GM23338 (cell line): ENCODE results near the gene ADGRV1. TPM values are rescaled to one million over a fixed set of nuclear protein-coding genes. Genes with fewer than 3 reads are reported as not detected.

ENCODE experiments used
- ATAC-seq: fragments of 200-7000 bp; cut with Tn5 transposase; 3 replicates; pipeline ENCODE4 v1.9.1; 2020
- DNase-seq: peaks from one replicate; pipeline ENCODE4 v3.0.0-alpha.2; 2015; ENCODE audit warnings: low spot score
- H2AFZ ChIP-seq: fragments of 200-600 bp; sonication (generic); 2 replicates; pipeline ENCODE4 v1.8.0; 2016; ENCODE audit warnings: antibody characterized with exemption, mild to moderate bottlenecking, moderate library complexity
- H3F3A ChIP-seq: fragments of 200-600 bp; sonication (generic); replicated peaks from 2 replicates; pipeline ENCODE4 v1.8.0; 2017; ENCODE audit warnings: antibody characterized with exemption, mixed run types, low read depth
- H3K27ac ChIP-seq: fragments of 200-600 bp; sonication (generic); 2 replicates; pipeline ENCODE4 v1.6.1; 2016; ENCODE audit warnings: low read depth
- H3K27me3 ChIP-seq: fragments of 200-600 bp; sonication (generic); 2 replicates; pipeline ENCODE4 v1.8.0; 2016; ENCODE audit warnings: mild to moderate bottlenecking, mixed run types, moderate library complexity; ENCODE audit not compliant: insufficient read depth
- H3K36me3 ChIP-seq: fragments of 200-600 bp; sonication (generic); 2 replicates; pipeline ENCODE4 v1.8.0; 2016; ENCODE audit warnings: mild to moderate bottlenecking; ENCODE audit not compliant: insufficient read depth
- H3K4me1 ChIP-seq: fragments of 200-600 bp; sonication (generic); 2 replicates; pipeline ENCODE4 v1.8.0; 2016; ENCODE audit warnings: mild to moderate bottlenecking, moderate library complexity; ENCODE audit not compliant: insufficient read depth
- H3K4me2 ChIP-seq: fragments of 200-600 bp; sonication (generic); 2 replicates; pipeline ENCODE4 v1.7.1; 2017; ENCODE audit warnings: mixed run types
- H3K4me3 ChIP-seq: fragments of 200-600 bp; sonication (generic); 2 replicates; pipeline ENCODE4 v1.6.1; 2016; ENCODE audit warnings: mixed run types
- H3K79me2 ChIP-seq: fragments of 200-600 bp; sonication (generic); replicated peaks from 2 replicates; pipeline ENCODE4 v1.8.0; 2017; ENCODE audit warnings: mild to moderate bottlenecking; ENCODE audit not compliant: insufficient read depth
- H3K9me2 ChIP-seq: fragments of 200-600 bp; sonication (generic); 2 replicates; pipeline ENCODE4 v1.8.0; 2017; ENCODE audit not compliant: insufficient read depth
- H4K20me1 ChIP-seq: fragments of 200-600 bp; sonication (generic); replicated peaks from 2 replicates; pipeline ENCODE4 v1.8.0; 2017; ENCODE audit warnings: mild to moderate bottlenecking; ENCODE audit not compliant: insufficient read depth
- H3K27ac Mint-ChIP-seq: 2 replicates; pipeline ENCODE4 v1.8.0; 2020; ENCODE audit warnings: inconsistent platforms, mild to moderate bottlenecking, moderate library complexity, mixed read lengths
- H3K27me3 Mint-ChIP-seq: 3 replicates; pipeline ENCODE4 v1.8.0; 2022; ENCODE audit warnings: low read depth, mild to moderate bottlenecking, moderate library complexity, mixed read lengths, inconsistent platforms; ENCODE audit not compliant: insufficient read depth, poor library complexity
- H3K36me3 Mint-ChIP-seq: 3 replicates; pipeline ENCODE4 v1.8.0; 2021; ENCODE audit warnings: low read depth, mild to moderate bottlenecking, inconsistent platforms, moderate library complexity, mixed read lengths
- H3K4me1 Mint-ChIP-seq: 3 replicates; pipeline ENCODE4 v1.8.0; 2020; ENCODE audit warnings: mild to moderate bottlenecking, inconsistent platforms, mixed read lengths
- H3K4me3 Mint-ChIP-seq: 3 replicates; pipeline ENCODE4 v1.8.0; 2021; ENCODE audit warnings: moderate library complexity, mild to moderate bottlenecking, inconsistent platforms, mixed read lengths
- H3K9me3 Mint-ChIP-seq: 3 replicates; pipeline ENCODE4 v1.8.0; 2020; ENCODE audit warnings: moderate library complexity, mild to moderate bottlenecking, inconsistent platforms, mixed read lengths
- CREB1 ChIP-seq: fragments of 250-450 bp; sonication (Bioruptor Pico); IDR thresholded peaks from 2 replicates; pipeline ENCODE4 v1.5.0; 2020; ENCODE audit warnings: low read depth, mild to moderate bottlenecking, moderate library complexity
- CTCF ChIP-seq, 2 experiments: fragments of 200-600 bp in 1 of 2; sonication (generic) in 1 of 2; conservative IDR thresholded peaks; 2 replicates each; pipeline versions ENCODE4 v1.5.1 to v1.6.1; 2016 to 2017; ENCODE audit warnings: antibody characterized with exemption in 2 of 2, low read depth in 2 of 2, mild to moderate bottlenecking in 2 of 2, moderate library complexity in 1 of 2
- ETS1 ChIP-seq: IDR thresholded peaks from 2 replicates; pipeline ENCODE4 v1.6.1; 2016; ENCODE audit warnings: antibody characterized with exemption
- EZH2 ChIP-seq: fragments of 200-600 bp; sonication (generic); IDR thresholded peaks from one replicate; pipeline ENCODE4 v1.8.0; 2017; ENCODE audit warnings: antibody characterized with exemption, mild to moderate bottlenecking, low read depth; ENCODE audit not compliant: unreplicated experiment
- EZH2phosphoT487 ChIP-seq: fragments of 200-600 bp; sonication (generic); IDR thresholded peaks from one replicate; pipeline ENCODE4 v1.8.1; 2018; ENCODE audit warnings: antibody characterized with exemption; ENCODE audit not compliant: unreplicated experiment
- JUNB ChIP-seq: IDR thresholded peaks from one replicate; pipeline ENCODE4 v1.6.1; 2016; ENCODE audit warnings: antibody characterized with exemption; ENCODE audit not compliant: unreplicated experiment
- NANOG ChIP-seq: IDR thresholded peaks from 2 replicates; pipeline ENCODE4 v1.6.1; 2016; ENCODE audit warnings: antibody characterized with exemption, borderline replicate concordance
- POLR2AphosphoS5 ChIP-seq: IDR thresholded peaks from 2 replicates; pipeline ENCODE4 v1.6.1; 2016; ENCODE audit warnings: antibody characterized with exemption, low read depth
- STAT1 ChIP-seq: IDR thresholded peaks from one replicate; pipeline ENCODE4 v1.6.1; 2016; ENCODE audit warnings: antibody characterized with exemption; ENCODE audit not compliant: unreplicated experiment
- ZNF114 ChIP-seq: fragments of 250-450 bp; sonication (Bioruptor Pico); IDR thresholded peaks from 2 replicates; pipeline ENCODE4 v1.5.0; 2020; ENCODE audit warnings: mild to moderate bottlenecking, moderate library complexity
- ZNF331 ChIP-seq: fragments of 250-450 bp; sonication (Bioruptor Pico); IDR thresholded peaks from 2 replicates; pipeline ENCODE4 v1.5.0; 2020; ENCODE audit warnings: low read depth, mild to moderate bottlenecking, moderate library complexity
- polyA plus RNA-seq: library from polyadenylated mRNA; unstranded; fragments of >200 nt; fragmentation: Nextera tagmentation; extraction: Ambion mirVana; gene quantifications from 2 replicates; pipeline ENCODE4 v1.2.1, GENCODE V29; 2016
- total RNA-seq: library from RNA; depleted of rRNA; stranded (reverse); fragments of >200 nt; shearing (Covaris generic); gene quantifications from 2 replicates; pipeline ENCODE4 v1.2.3, GENCODE V29; 2014
- TF ChIP-seq, protein P1 (sequence below): IDR thresholded peaks from one replicate; pipeline ENCODE4 v1.6.1; 2018; ENCODE audit warnings: antibody characterized with exemption; ENCODE audit not compliant: unreplicated experiment
- TF ChIP-seq, protein P2 (sequence below): fragments of 250-450 bp; sonication (Bioruptor Pico); IDR thresholded peaks from 2 replicates; pipeline ENCODE4 v1.5.0; 2020; ENCODE audit warnings: mild to moderate bottlenecking, moderate library complexity

The ADGRV1 gene
- total and polyA plus RNA-seq, 2 experiments from 2014 or later: 46.1 to 149 TPM

- TF ChIP-seq JUNB (no peak), EZH2phosphoT487 (no peak), STAT1 (no peak), ZNF114 (no peak), CREB1 (CRISPR knock-in tag) (no peak), NANOG (no peak), EZH2 (no peak), ETS1 (no peak), CTCF (conservative IDR thresholded peaks at IDR 0.05; ENCODE audit: low read depth in 2 of 2) (no peak), POLR2AphosphoS5 (no peak), ZNF331 (no peak)
- TF ChIP-seq, protein P1, sequence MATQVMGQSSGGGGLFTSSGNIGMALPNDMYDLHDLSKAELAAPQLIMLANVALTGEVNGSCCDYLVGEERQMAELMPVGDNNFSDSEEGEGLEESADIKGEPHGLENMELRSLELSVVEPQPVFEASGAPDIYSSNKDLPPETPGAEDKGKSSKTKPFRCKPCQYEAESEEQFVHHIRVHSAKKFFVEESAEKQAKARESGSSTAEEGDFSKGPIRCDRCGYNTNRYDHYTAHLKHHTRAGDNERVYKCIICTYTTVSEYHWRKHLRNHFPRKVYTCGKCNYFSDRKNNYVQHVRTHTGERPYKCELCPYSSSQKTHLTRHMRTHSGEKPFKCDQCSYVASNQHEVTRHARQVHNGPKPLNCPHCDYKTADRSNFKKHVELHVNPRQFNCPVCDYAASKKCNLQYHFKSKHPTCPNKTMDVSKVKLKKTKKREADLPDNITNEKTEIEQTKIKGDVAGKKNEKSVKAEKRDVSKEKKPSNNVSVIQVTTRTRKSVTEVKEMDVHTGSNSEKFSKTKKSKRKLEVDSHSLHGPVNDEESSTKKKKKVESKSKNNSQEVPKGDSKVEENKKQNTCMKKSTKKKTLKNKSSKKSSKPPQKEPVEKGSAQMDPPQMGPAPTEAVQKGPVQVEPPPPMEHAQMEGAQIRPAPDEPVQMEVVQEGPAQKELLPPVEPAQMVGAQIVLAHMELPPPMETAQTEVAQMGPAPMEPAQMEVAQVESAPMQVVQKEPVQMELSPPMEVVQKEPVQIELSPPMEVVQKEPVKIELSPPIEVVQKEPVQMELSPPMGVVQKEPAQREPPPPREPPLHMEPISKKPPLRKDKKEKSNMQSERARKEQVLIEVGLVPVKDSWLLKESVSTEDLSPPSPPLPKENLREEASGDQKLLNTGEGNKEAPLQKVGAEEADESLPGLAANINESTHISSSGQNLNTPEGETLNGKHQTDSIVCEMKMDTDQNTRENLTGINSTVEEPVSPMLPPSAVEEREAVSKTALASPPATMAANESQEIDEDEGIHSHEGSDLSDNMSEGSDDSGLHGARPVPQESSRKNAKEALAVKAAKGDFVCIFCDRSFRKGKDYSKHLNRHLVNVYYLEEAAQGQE: no peak
- TF ChIP-seq, protein P2, sequence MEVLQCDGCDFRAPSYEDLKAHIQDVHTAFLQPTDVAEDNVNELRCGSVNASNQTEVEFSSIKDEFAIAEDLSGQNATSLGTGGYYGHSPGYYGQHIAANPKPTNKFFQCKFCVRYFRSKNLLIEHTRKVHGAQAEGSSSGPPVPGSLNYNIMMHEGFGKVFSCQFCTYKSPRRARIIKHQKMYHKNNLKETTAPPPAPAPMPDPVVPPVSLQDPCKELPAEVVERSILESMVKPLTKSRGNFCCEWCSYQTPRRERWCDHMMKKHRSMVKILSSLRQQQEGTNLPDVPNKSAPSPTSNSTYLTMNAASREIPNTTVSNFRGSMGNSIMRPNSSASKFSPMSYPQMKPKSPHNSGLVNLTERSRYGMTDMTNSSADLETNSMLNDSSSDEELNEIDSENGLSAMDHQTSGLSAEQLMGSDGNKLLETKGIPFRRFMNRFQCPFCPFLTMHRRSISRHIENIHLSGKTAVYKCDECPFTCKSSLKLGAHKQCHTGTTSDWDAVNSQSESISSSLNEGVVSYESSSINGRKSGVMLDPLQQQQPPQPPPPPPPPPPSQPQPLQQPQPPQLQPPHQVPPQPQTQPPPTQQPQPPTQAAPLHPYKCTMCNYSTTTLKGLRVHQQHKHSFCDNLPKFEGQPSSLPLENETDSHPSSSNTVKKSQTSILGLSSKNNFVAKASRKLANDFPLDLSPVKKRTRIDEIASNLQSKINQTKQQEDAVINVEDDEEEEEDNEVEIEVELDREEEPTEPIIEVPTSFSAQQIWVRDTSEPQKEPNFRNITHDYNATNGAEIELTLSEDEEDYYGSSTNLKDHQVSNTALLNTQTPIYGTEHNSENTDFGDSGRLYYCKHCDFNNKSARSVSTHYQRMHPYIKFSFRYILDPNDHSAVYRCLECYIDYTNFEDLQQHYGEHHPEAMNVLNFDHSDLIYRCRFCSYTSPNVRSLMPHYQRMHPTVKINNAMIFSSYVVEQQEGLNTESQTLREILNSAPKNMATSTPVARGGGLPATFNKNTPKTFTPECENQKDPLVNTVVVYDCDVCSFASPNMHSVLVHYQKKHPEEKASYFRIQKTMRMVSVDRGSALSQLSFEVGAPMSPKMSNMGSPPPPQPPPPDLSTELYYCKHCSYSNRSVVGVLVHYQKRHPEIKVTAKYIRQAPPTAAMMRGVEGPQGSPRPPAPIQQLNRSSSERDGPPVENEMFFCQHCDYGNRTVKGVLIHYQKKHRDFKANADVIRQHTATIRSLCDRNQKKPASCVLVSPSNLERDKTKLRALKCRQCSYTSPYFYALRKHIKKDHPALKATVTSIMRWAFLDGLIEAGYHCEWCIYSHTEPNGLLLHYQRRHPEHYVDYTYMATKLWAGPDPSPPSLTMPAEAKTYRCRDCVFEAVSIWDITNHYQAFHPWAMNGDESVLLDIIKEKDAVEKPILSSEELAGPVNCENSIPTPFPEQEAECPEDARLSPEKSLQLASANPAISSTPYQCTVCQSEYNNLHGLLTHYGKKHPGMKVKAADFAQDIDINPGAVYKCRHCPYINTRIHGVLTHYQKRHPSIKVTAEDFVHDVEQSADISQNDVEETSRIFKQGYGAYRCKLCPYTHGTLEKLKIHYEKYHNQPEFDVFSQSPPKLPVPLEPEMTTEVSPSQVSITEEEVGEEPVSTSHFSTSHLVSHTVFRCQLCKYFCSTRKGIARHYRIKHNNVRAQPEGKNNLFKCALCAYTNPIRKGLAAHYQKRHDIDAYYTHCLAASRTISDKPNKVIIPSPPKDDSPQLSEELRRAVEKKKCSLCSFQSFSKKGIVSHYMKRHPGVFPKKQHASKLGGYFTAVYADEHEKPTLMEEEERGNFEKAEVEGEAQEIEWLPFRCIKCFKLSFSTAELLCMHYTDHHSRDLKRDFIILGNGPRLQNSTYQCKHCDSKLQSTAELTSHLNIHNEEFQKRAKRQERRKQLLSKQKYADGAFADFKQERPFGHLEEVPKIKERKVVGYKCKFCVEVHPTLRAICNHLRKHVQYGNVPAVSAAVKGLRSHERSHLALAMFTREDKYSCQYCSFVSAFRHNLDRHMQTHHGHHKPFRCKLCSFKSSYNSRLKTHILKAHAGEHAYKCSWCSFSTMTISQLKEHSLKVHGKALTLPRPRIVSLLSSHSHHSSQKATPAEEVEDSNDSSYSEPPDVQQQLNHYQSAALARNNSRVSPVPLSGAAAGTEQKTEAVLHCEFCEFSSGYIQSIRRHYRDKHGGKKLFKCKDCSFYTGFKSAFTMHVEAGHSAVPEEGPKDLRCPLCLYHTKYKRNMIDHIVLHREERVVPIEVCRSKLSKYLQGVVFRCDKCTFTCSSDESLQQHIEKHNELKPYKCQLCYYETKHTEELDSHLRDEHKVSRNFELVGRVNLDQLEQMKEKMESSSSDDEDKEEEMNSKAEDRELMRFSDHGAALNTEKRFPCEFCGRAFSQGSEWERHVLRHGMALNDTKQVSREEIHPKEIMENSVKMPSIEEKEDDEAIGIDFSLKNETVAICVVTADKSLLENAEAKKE (CRISPR knock-in tag): no peak
- peaks cover 2% of the 10 kb centered on the region for H3K27me3 Mint-ChIP-seq
- peaks cover 31% of the 10 kb centered on the region for H3K36me3 Mint-ChIP-seq
- H3K36me3 ChIP-seq: peaks cover 9% of the 10 kb centered on the region; the same call in 1 of the 2 replicates
- ATAC-seq: peak; percentile 38; the same call in 1 of the 3 replicates
- no peak overlapping the region for H3K4me3 ChIP-seq
- peaks cover 20% of the 10 kb centered on the region for H3K9me3 Mint-ChIP-seq
- no peaks in the 10 kb centered on the region for H3K9me2 ChIP-seq
- H3K4me1 Mint-ChIP-seq: peaks cover 15% of the 10 kb centered on the region
- H3K27ac ChIP-seq: no peak overlapping the region
- no peak overlapping the region for H3K4me2 ChIP-seq
- H3K27ac Mint-ChIP-seq: peak overlapping the region; percentile 74; the same call in 1 of the 2 replicates
- no peaks in the 10 kb centered on the region for H3K79me2 ChIP-seq
- H4K20me1 ChIP-seq: no peaks in the 10 kb centered on the region
- H3F3A ChIP-seq: no peaks in the 10 kb centered on the region
- no peaks in the 10 kb centered on the region for H3K4me1 ChIP-seq
- H3K27me3 ChIP-seq: no peaks in the 10 kb centered on the region
- DNase-seq: peak; percentile 28
- H2AFZ ChIP-seq: no peak overlapping the region
- H3K4me3 Mint-ChIP-seq: no peak overlapping the region
Measured at GRCh38 chr5:91151947-91152346, 593.4 kb downstream of the ADGRV1 start.
